GM12878 (cell line): Measurements from ENCODE around the gene HORMAD2.

Source experiments
- BMI1 ChIP-seq: fragments of 450-650 bp; IDR thresholded peaks from 2 replicates; pipeline ENCODE4 v1.6.1; 2016; ENCODE audit warnings: mild to moderate bottlenecking, moderate library complexity, borderline replicate concordance
- CTCF ChIP-seq, 3 experiments: IDR thresholded peaks in 2 of 3; conservative IDR thresholded peaks in 1 of 3; 2 replicates each; pipeline ENCODE4 v1.5.1; 2011; ENCODE audit warnings: low read depth in 3 of 3, low read length in 3 of 3, mild to moderate bottlenecking in 3 of 3, control low read depth in 2 of 3, moderate library complexity in 2 of 3, inconsistent platforms in 1 of 3, mixed read lengths in 1 of 3; ENCODE audit not compliant: control insufficient read depth in 2 of 3, insufficient read depth in 1 of 3; ENCODE audit errors: extremely low read depth in 1 of 3
- CUX1 ChIP-seq: IDR thresholded peaks from 2 replicates; pipeline ENCODE4 v1.6.1; 2012; ENCODE audit warnings: improper control_type of control experiment, low read depth, low read length; ENCODE audit not compliant: insufficient replicate concordance
- EP300 ChIP-seq, 2 experiments: fragments of 150-350 bp in 1 of 2; IDR thresholded peaks; 2 replicates each; pipeline ENCODE4 v1.6.1; 2011 to 2012; ENCODE audit warnings: low read depth in 2 of 2, low read length in 2 of 2, borderline replicate concordance in 1 of 2, improper control_type of control experiment in 1 of 2, inconsistent platforms in 1 of 2; ENCODE audit not compliant: control insufficient read depth in 1 of 2
- HDAC2 ChIP-seq: fragments of 200-600 bp; sonication (generic); IDR thresholded peaks from 2 replicates; pipeline ENCODE4 v1.6.1; 2017
- NFYA ChIP-seq: IDR thresholded peaks from 2 replicates; pipeline ENCODE4 v1.6.1; 2011; ENCODE audit warnings: low read depth, mild to moderate bottlenecking, low read length, improper control_type of control experiment, borderline replicate concordance
- RCOR1 ChIP-seq: conservative IDR thresholded peaks from 2 replicates; pipeline ENCODE4 v1.6.1; 2012; ENCODE audit warnings: low read depth, low read length, improper control_type of control experiment
- REST ChIP-seq: IDR thresholded peaks from 2 replicates; pipeline ENCODE4 v1.6.1; 2012; ENCODE audit warnings: mild to moderate bottlenecking, low read depth, low read length
- SREBF2 ChIP-seq: IDR thresholded peaks from 2 replicates; pipeline ENCODE4 v1.6.1; 2012; ENCODE audit warnings: mild to moderate bottlenecking, low read length
- STAT1 ChIP-seq: fragments of 450-650 bp; conservative IDR thresholded peaks from 2 replicates; pipeline ENCODE4 v1.6.1; 2014; ENCODE audit warnings: antibody characterized with exemption, mild to moderate bottlenecking
- TAF1 ChIP-seq: IDR thresholded peaks from 2 replicates; pipeline ENCODE4 v1.6.1; 2011; ENCODE audit warnings: mild to moderate bottlenecking, low read depth, low read length, borderline replicate concordance
- YY1 ChIP-seq: IDR thresholded peaks from 2 replicates; pipeline ENCODE4 v1.6.1; 2011; ENCODE audit warnings: low read depth, mild to moderate bottlenecking, low read length
- ZBTB33 ChIP-seq: fragments of 450-650 bp; IDR thresholded peaks from 2 replicates; pipeline ENCODE4 v1.6.1; 2017; ENCODE audit warnings: mild to moderate bottlenecking

GRCh38 chr22:30187094-30187493 is 106.8 kb downstream of the HORMAD2 start:
- TF ChIP-seq HDAC2 = no peak
- no peak for TF ChIP-seq CTCF (IDR thresholded peaks at IDR 0.05 in 2 of 3, conservative IDR thresholded peaks at IDR 0.05 in 1 of 3; ENCODE audit: control insufficient read depth in 2 of 3, extremely low read depth in 1 of 3, insufficient read depth in 1 of 3, low read depth in 3 of 3, low read length in 3 of 3)
- no peak for TF ChIP-seq REST
- TF ChIP-seq YY1 = no peak
- TF ChIP-seq NFYA = no peak
- TF ChIP-seq STAT1 = no peak
- no peak for TF ChIP-seq TAF1
- no peak for TF ChIP-seq BMI1
- no peak for TF ChIP-seq SREBF2
- no peak for TF ChIP-seq ZBTB33
- no peak for TF ChIP-seq EP300 (IDR thresholded peaks at IDR 0.05; ENCODE audit: borderline replicate concordance in 1 of 2, control insufficient read depth in 1 of 2, low read depth in 2 of 2, low read length in 2 of 2)
- no peak for TF ChIP-seq RCOR1
- TF ChIP-seq CUX1 = no peak
